GM23338 (cell line): ENCODE measurements around the gene SLC39A7. TPM values are rescaled to one million over a fixed set of nuclear protein-coding genes. Genes with fewer than 3 reads are reported as not detected.
A peak's percentile ranks its signal among the peaks of the same experiment; 100 is the strongest.

Experiments
- ATAC-seq: fragments of 200-7000 bp; cut with Tn5 transposase; 3 replicates; pipeline ENCODE4 v1.9.1; 2020
- DNase-seq: peaks from one replicate; pipeline ENCODE4 v3.0.0-alpha.2; 2015; ENCODE audit warnings: low spot score
- H2AFZ ChIP-seq: fragments of 200-600 bp; sonication (generic); 2 replicates; pipeline ENCODE4 v1.8.0; 2016; ENCODE audit warnings: antibody characterized with exemption, mild to moderate bottlenecking, moderate library complexity
- H3F3A ChIP-seq: fragments of 200-600 bp; sonication (generic); replicated peaks from 2 replicates; pipeline ENCODE4 v1.8.0; 2017; ENCODE audit warnings: antibody characterized with exemption, mixed run types, low read depth
- H3K27ac ChIP-seq: fragments of 200-600 bp; sonication (generic); 2 replicates; pipeline ENCODE4 v1.6.1; 2016; ENCODE audit warnings: low read depth
- H3K27me3 ChIP-seq: fragments of 200-600 bp; sonication (generic); 2 replicates; pipeline ENCODE4 v1.8.0; 2016; ENCODE audit warnings: mild to moderate bottlenecking, mixed run types, moderate library complexity; ENCODE audit not compliant: insufficient read depth
- H3K36me3 ChIP-seq: fragments of 200-600 bp; sonication (generic); 2 replicates; pipeline ENCODE4 v1.8.0; 2016; ENCODE audit warnings: mild to moderate bottlenecking; ENCODE audit not compliant: insufficient read depth
- H3K4me1 ChIP-seq: fragments of 200-600 bp; sonication (generic); 2 replicates; pipeline ENCODE4 v1.8.0; 2016; ENCODE audit warnings: mild to moderate bottlenecking, moderate library complexity; ENCODE audit not compliant: insufficient read depth
- H3K4me2 ChIP-seq: fragments of 200-600 bp; sonication (generic); 2 replicates; pipeline ENCODE4 v1.7.1; 2017; ENCODE audit warnings: mixed run types
- H3K4me3 ChIP-seq: fragments of 200-600 bp; sonication (generic); 2 replicates; pipeline ENCODE4 v1.6.1; 2016; ENCODE audit warnings: mixed run types
- H3K79me2 ChIP-seq: fragments of 200-600 bp; sonication (generic); replicated peaks from 2 replicates; pipeline ENCODE4 v1.8.0; 2017; ENCODE audit warnings: mild to moderate bottlenecking; ENCODE audit not compliant: insufficient read depth
- H3K9me2 ChIP-seq: fragments of 200-600 bp; sonication (generic); 2 replicates; pipeline ENCODE4 v1.8.0; 2017; ENCODE audit not compliant: insufficient read depth
- H4K20me1 ChIP-seq: fragments of 200-600 bp; sonication (generic); replicated peaks from 2 replicates; pipeline ENCODE4 v1.8.0; 2017; ENCODE audit warnings: mild to moderate bottlenecking; ENCODE audit not compliant: insufficient read depth
- H3K27ac Mint-ChIP-seq: 2 replicates; pipeline ENCODE4 v1.8.0; 2020; ENCODE audit warnings: inconsistent platforms, mild to moderate bottlenecking, moderate library complexity, mixed read lengths
- H3K27me3 Mint-ChIP-seq: 3 replicates; pipeline ENCODE4 v1.8.0; 2022; ENCODE audit warnings: low read depth, mild to moderate bottlenecking, moderate library complexity, mixed read lengths, inconsistent platforms; ENCODE audit not compliant: insufficient read depth, poor library complexity
- H3K36me3 Mint-ChIP-seq: 3 replicates; pipeline ENCODE4 v1.8.0; 2021; ENCODE audit warnings: low read depth, mild to moderate bottlenecking, inconsistent platforms, moderate library complexity, mixed read lengths
- H3K4me1 Mint-ChIP-seq: 3 replicates; pipeline ENCODE4 v1.8.0; 2020; ENCODE audit warnings: mild to moderate bottlenecking, inconsistent platforms, mixed read lengths
- H3K4me3 Mint-ChIP-seq: 3 replicates; pipeline ENCODE4 v1.8.0; 2021; ENCODE audit warnings: moderate library complexity, mild to moderate bottlenecking, inconsistent platforms, mixed read lengths
- H3K9me3 Mint-ChIP-seq: 3 replicates; pipeline ENCODE4 v1.8.0; 2020; ENCODE audit warnings: moderate library complexity, mild to moderate bottlenecking, inconsistent platforms, mixed read lengths
- CREB1 ChIP-seq: fragments of 250-450 bp; sonication (Bioruptor Pico); IDR thresholded peaks from 2 replicates; pipeline ENCODE4 v1.5.0; 2020; ENCODE audit warnings: low read depth, mild to moderate bottlenecking, moderate library complexity
- ETS1 ChIP-seq: IDR thresholded peaks from 2 replicates; pipeline ENCODE4 v1.6.1; 2016; ENCODE audit warnings: antibody characterized with exemption
- EZH2 ChIP-seq: fragments of 200-600 bp; sonication (generic); IDR thresholded peaks from one replicate; pipeline ENCODE4 v1.8.0; 2017; ENCODE audit warnings: antibody characterized with exemption, mild to moderate bottlenecking, low read depth; ENCODE audit not compliant: unreplicated experiment
- EZH2phosphoT487 ChIP-seq: fragments of 200-600 bp; sonication (generic); IDR thresholded peaks from one replicate; pipeline ENCODE4 v1.8.1; 2018; ENCODE audit warnings: antibody characterized with exemption; ENCODE audit not compliant: unreplicated experiment
- JUNB ChIP-seq: IDR thresholded peaks from one replicate; pipeline ENCODE4 v1.6.1; 2016; ENCODE audit warnings: antibody characterized with exemption; ENCODE audit not compliant: unreplicated experiment
- NANOG ChIP-seq: IDR thresholded peaks from 2 replicates; pipeline ENCODE4 v1.6.1; 2016; ENCODE audit warnings: antibody characterized with exemption, borderline replicate concordance
- POLR2AphosphoS5 ChIP-seq: IDR thresholded peaks from 2 replicates; pipeline ENCODE4 v1.6.1; 2016; ENCODE audit warnings: antibody characterized with exemption, low read depth
- REST ChIP-seq: IDR thresholded peaks from one replicate; pipeline ENCODE4 v1.6.1; 2018; ENCODE audit warnings: antibody characterized with exemption; ENCODE audit not compliant: unreplicated experiment
- STAT1 ChIP-seq: IDR thresholded peaks from one replicate; pipeline ENCODE4 v1.6.1; 2016; ENCODE audit warnings: antibody characterized with exemption; ENCODE audit not compliant: unreplicated experiment
- ZNF114 ChIP-seq: fragments of 250-450 bp; sonication (Bioruptor Pico); IDR thresholded peaks from 2 replicates; pipeline ENCODE4 v1.5.0; 2020; ENCODE audit warnings: mild to moderate bottlenecking, moderate library complexity
- ZNF331 ChIP-seq: fragments of 250-450 bp; sonication (Bioruptor Pico); IDR thresholded peaks from 2 replicates; pipeline ENCODE4 v1.5.0; 2020; ENCODE audit warnings: low read depth, mild to moderate bottlenecking, moderate library complexity
- ZNF462 ChIP-seq: fragments of 250-450 bp; sonication (Bioruptor Pico); IDR thresholded peaks from 2 replicates; pipeline ENCODE4 v1.5.0; 2020; ENCODE audit warnings: mild to moderate bottlenecking, moderate library complexity
- polyA plus RNA-seq: library from polyadenylated mRNA; unstranded; fragments of >200 nt; fragmentation: Nextera tagmentation; extraction: Ambion mirVana; gene quantifications from 2 replicates; pipeline ENCODE4 v1.2.1, GENCODE V29; 2016
- total RNA-seq: library from RNA; depleted of rRNA; stranded (reverse); fragments of >200 nt; shearing (Covaris generic); gene quantifications from 2 replicates; pipeline ENCODE4 v1.2.3, GENCODE V29; 2014
- TF ChIP-seq, protein P1 (sequence below), 2 experiments: fragments of 200-600 bp in 1 of 2; sonication (generic) in 1 of 2; conservative IDR thresholded peaks; 2 replicates each; pipeline versions ENCODE4 v1.5.1 to v1.6.1; 2016 to 2017; ENCODE audit warnings: antibody characterized with exemption in 2 of 2, low read depth in 2 of 2, mild to moderate bottlenecking in 2 of 2, moderate library complexity in 1 of 2

SLC39A7 gene
- total and polyA plus RNA-seq, 2 experiments from 2014 or later = 9.0 to 75.9 TPM

DNA sequence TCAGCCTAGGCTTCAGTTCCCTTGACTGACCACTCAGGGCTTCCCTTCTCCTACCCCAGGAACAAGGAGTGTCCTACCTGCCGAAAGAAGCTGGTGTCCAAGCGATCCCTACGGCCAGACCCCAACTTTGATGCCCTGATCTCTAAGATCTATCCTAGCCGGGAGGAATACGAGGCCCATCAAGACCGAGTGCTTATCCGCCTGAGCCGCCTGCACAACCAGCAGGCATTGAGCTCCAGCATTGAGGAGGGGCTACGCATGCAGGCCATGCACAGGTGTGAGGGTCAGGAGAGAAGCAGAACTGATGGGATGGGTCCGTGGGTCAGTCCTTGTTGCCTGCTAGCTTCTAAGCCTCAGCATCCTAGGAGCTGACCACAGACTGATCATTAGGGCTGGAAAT, 9.2 kb downstream of the SLC39A7 start:
- Mint-ChIP-seq H3K4me1 (peaks cover 51% of the 10 kb centered on the region), H3K27me3 (peaks cover 72% of the 10 kb centered on the region), H3K9me3 (no peaks in the 10 kb centered on the region; the same call in 2 of the 3 replicates), H3K27ac (no peak overlapping the region), H3K4me3 (peak overlapping the region; percentile 79; the same call in 2 of the 3 replicates), H3K36me3 (peaks cover 19% of the 10 kb centered on the region)
- no peak overlapping the region for H3K4me3 ChIP-seq
- no peaks in the 10 kb centered on the region for H3K9me2 ChIP-seq
- peaks cover 17% of the 10 kb centered on the region; the same call in 1 of the 2 replicates for H4K20me1 ChIP-seq
- H3K36me3 ChIP-seq = no peaks in the 10 kb centered on the region
- H2AFZ ChIP-seq = no peak overlapping the region
- ATAC-seq = no peak
- H3K4me2 ChIP-seq = no peak overlapping the region
- peaks cover 53% of the 10 kb centered on the region for H3K4me1 ChIP-seq
- peaks cover 5% of the 10 kb centered on the region; the same call in 1 of the 2 replicates for H3K79me2 ChIP-seq
- H3K27me3 ChIP-seq = peaks cover 91% of the 10 kb centered on the region
- H3K27ac ChIP-seq = no peak overlapping the region
- H3F3A ChIP-seq = peaks cover 7% of the 10 kb centered on the region; the same call in 1 of the 2 replicates
- no peak for TF ChIP-seq REST
- no peak for TF ChIP-seq ZNF331
- TF ChIP-seq CREB1 (CRISPR knock-in tag) = no peak
- TF ChIP-seq, protein P1, sequence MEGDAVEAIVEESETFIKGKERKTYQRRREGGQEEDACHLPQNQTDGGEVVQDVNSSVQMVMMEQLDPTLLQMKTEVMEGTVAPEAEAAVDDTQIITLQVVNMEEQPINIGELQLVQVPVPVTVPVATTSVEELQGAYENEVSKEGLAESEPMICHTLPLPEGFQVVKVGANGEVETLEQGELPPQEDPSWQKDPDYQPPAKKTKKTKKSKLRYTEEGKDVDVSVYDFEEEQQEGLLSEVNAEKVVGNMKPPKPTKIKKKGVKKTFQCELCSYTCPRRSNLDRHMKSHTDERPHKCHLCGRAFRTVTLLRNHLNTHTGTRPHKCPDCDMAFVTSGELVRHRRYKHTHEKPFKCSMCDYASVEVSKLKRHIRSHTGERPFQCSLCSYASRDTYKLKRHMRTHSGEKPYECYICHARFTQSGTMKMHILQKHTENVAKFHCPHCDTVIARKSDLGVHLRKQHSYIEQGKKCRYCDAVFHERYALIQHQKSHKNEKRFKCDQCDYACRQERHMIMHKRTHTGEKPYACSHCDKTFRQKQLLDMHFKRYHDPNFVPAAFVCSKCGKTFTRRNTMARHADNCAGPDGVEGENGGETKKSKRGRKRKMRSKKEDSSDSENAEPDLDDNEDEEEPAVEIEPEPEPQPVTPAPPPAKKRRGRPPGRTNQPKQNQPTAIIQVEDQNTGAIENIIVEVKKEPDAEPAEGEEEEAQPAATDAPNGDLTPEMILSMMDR (conservative IDR thresholded peaks at IDR 0.05; ENCODE audit: low read depth in 2 of 2) = no peak
- TF ChIP-seq STAT1 = no peak
- TF ChIP-seq ZNF114 = no peak
- no peak for TF ChIP-seq EZH2
- no peak for TF ChIP-seq ZNF462 (CRISPR knock-in tag)
- TF ChIP-seq POLR2AphosphoS5 = no peak
- no peak for TF ChIP-seq JUNB
- no peak for TF ChIP-seq EZH2phosphoT487
- TF ChIP-seq ETS1 = no peak
- TF ChIP-seq NANOG = no peak
- DNase-seq = no peak
